D721Med (cell line): ENCODE measurements around the gene TNP2.

ENCODE experiments used
- DNase-seq: peaks from one replicate; pipeline ENCODE4 v3.0.0; 2011; ENCODE audit warnings: low spot score; ENCODE audit not compliant: insufficient read length
- FAIRE-seq: peaks from 2 replicates; lab custom pipeline; 2011; peaks lifted over from hg19 to GRCh38; lab: Jason Lieb, UNC
- CTCF ChIP-seq: IDR thresholded peaks from 2 replicates; pipeline ENCODE4 v1.5.1; 2012; ENCODE audit warnings: mild to moderate bottlenecking, control low read depth; ENCODE audit not compliant: insufficient read depth; ENCODE audit errors: missing control alignments

The TNP2 gene

GRCh38 chr16:11236461-11237254 lies 32.5 kb downstream of the TNP2 start:
- FAIRE-seq (no peak), DNase-seq (no peak)
- no peak for TF ChIP-seq CTCF

- DNase-seq (no peak), FAIRE-seq (no peak)
- no peak for TF ChIP-seq CTCF
Measured at GRCh38 chr16:11235703-11235991, 33.5 kb downstream of the TNP2 start.

- DNase-seq = no peak
- FAIRE-seq = no peak
- TF ChIP-seq CTCF = no peak
Measured at GRCh38 chr16:11234884-11235702, 34.0 kb downstream of the TNP2 start.

- DNase-seq (no peak), FAIRE-seq (no peak)
- TF ChIP-seq CTCF = no peak
Measured at GRCh38 chr16:11233727-11234376, 35.3 kb downstream of the TNP2 start.

GRCh38 chr16:11232852-11233726 lies 36.0 kb downstream of the TNP2 start:
- FAIRE-seq (no peak), DNase-seq (no peak)
- no peak for TF ChIP-seq CTCF

GRCh38 chr16:11232302-11232851 lies 36.7 kb downstream of the TNP2 start:
- TF ChIP-seq CTCF = no peak
- no peak for FAIRE-seq
- DNase-seq = no peak
